GM18519 (cell line): ENCODE data around the gene TBL3.
A peak's percentile ranks its signal among the peaks of the same experiment; 100 is the strongest.

Source experiments
- ATAC-seq: cut with Tn5 transposase; IDR thresholded peaks from one replicate; pipeline ENCODE4 v1.9.1; 2021; ENCODE audit warnings: mild to moderate bottlenecking, moderate library complexity; ENCODE audit not compliant: unreplicated experiment, low FRiP score

Gene TBL3

GRCh38 chr16:1980770-1981087 is 8.9 kb downstream of the TBL3 start:
- no peak for ATAC-seq

DNA sequence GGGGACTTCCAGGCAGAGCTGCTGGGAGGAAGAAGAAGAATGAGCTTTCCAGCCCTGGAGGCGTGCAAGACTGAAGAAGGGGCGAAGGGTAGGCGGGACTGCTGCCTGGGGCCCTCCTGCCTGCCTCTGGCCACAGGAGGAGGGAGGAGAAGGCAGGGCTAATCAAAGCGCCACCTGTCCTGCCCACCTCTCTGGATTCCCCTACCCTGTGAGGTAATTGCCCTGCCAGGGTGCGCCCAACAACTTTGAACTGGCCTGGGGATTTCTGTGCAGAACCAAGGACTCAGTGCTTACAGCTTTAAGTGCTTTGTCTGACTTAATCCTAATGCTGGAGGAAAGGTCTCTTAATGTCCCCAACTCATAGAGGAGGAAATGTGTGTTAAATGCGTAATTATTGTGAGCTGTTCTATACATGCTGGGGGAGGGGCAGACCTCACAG is 9.6 kb downstream of the TBL3 start, which contains the start of gene NOXO1:
Gene NOXO1 (minus strand): TSS at position 72 of the 439 bp plus-strand sequence. CDS start 290 bp downstream, outside the sequence.
- ATAC-seq = no peak

DNA sequence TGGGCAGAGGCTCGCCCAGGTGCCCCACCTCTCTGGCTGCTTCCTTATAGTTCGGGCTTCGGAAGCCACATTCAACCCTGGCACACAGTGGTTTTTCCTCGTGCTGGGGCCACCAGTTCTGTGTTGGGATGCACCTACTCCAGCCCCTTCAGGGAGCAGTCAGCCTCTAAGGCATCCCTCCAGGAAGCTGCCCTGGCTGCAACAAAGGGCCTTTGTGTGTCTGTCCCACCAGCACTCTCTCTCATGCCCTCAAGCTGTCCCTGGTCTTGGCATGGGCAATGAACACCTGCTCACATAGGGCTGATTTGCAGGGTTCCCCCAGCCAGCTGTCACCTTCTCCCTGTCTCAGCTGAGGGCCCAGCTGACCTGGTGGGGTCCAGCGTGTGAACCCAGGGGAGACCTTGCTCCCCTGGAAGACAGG is 10.2 kb downstream of the TBL3 start:
- ATAC-seq = no peak

GRCh38 chr16:1982991-1983543 is 11.2 kb downstream of the TBL3 start:
- no peak for ATAC-seq

GRCh38 chr16:1983544-1984346 is 11.9 kb downstream of the TBL3 start, which contains the start of gene GFER:
Gene GFER (plus strand): TSS chr16:1984193. CDS start chr16:1984219, 26 bp downstream.
- peak; percentile 50 for ATAC-seq

DNA sequence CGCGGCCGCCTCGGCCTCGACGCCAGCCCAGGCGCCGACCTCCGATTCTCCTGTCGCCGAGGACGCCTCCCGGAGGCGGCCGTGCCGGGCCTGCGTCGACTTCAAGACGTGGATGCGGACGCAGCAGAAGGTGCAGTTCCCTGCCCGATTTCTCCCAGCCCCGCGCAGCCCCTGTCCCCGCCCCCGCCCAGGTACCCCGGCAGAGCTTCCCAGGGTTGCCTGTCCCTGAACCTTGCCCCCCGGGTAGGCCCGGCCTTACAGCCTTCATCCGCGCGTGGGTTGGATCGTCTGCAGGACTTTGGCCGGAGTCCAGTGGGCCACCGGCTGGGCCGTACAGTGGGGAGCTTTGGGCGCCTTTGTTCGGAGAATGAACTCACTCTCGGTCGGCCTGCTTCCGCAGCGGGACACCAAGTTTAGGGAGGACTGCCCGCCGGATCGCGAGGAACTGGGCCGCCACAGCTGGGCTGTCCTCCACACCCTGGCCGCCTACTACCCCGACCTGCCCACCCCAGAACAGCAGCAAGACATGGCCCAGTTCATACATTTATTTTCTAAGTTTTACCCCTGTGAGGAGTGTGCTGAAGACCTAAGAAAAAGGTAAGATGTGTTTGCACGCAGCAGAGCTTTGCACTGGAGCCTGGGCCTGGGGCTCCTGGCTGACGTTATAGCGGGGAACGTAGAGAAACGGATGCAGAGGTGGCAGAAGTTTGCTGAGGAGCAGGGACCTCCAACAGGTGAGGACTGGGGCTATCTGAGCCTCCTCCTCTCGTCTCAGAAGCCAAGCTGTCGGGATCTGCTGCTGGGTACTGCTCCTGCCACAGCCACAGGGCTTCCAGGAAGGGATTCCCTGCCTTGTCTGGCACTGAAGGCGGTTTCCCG is 12.7 kb downstream of the TBL3 start:
- no peak for ATAC-seq

DNA sequence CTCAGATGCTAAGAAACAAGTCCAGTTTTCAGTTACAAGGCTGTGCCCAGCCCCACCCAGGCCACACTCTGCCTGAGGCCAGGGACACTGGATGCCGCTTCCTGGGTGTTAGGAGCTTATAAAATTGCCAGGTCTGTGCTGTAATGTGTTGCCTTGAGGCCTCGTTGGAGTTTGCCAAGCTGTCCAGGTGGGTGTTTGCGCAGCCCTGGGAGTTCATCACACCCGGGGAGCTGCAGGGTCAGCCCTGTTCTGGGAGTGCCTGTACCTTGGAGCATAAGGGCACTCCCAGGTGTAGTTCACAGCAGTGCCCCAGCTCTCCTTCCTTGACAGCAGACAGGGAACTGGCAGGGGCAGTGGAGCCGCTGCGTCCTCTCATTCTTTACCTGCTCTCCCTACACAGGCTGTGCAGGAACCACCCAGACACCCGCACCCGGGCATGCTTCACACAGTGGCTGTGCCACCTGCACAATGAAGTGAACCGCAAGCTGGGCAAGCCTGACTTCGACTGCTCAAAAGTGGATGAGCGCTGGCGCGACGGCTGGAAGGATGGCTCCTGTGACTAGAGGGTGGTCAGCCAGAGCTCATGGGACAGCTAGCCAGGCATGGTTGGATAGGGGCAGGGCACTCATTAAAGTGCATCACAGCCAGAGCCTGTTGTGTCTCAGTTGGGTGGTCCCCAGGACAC is 13.8 kb downstream of the TBL3 start:
- no peak for ATAC-seq

DNA sequence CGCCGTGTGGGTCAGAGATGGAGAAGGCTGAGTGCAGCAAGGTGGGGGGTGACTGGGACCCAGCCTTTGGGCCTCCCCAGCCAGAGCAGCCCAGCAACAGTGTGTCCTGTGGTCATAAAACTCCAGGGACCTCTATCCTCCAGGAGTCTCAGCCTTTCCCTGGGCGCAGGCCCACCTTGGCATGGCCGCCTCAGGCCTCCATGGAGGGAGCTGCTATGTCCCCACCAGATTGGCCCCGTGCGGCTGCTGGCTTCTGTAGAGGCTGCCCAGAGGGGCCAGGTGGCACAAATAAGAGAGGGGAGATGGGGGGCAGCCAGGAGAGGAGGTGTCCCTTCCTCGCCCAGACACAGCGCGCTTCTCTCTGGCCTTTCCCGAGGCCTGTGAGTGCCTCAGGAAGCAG is 15.3 kb downstream of the TBL3 start:
- ATAC-seq = no peak

GRCh38 chr16:1989209-1990100 is 17.6 kb downstream of the TBL3 start, which contains the start of gene SYNGR3:
Gene SYNGR3 (plus strand): TSS chr16:1989970. CDS start chr16:1990103, 133 bp downstream.
- ATAC-seq = no peak

DNA sequence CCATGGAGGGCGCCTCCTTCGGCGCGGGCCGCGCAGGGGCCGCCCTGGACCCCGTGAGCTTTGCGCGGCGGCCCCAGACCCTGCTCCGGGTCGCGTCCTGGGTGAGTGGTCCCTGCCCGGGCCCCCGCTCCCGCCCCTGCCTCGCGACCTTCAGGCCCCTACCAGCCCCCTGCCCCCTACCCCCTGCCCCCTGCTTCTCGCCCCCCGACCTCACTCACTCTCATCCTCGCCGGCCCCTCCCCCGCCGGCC is 18.2 kb downstream of the TBL3 start:
- no peak for ATAC-seq

DNA sequence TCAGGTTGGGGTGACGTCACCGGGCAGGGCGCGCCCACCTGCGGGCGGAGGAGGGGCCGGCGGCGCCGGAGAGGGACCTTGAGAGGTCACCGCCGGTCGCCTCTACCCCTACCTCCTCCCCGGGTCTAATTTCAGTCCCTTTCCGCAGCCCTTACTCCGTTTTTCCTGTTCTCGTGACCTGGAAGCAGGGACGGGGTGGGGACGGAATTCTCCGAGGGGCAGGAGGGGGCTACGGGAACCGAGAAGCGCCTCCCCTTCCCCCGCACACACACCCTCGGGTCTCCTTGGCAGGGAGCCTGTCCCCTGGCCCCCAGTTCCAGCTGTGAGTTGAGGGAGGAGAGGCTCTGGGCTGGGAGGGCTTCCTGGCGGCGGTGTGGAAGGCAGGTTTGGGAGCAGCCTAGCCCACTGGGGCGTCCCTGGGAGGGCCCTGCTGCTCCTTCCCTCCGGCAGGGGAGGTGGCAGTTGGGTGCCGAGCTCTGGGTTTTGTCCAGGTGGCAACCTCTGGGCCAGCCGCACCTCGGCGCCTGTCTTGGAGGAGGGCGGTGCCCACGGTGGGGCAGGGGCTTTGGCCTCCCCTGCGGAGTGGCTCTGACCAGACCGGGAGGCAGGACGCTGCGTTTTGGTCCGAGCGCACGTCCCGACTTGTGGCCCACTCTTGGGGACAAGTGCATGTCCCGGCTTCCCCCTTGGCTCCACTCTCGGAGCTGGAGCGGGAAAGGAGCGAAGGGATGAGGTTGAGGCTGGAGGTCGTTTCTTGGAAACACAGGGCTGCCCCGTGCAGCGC is 18.7 kb downstream of the TBL3 start:
- ATAC-seq = no peak

DNA sequence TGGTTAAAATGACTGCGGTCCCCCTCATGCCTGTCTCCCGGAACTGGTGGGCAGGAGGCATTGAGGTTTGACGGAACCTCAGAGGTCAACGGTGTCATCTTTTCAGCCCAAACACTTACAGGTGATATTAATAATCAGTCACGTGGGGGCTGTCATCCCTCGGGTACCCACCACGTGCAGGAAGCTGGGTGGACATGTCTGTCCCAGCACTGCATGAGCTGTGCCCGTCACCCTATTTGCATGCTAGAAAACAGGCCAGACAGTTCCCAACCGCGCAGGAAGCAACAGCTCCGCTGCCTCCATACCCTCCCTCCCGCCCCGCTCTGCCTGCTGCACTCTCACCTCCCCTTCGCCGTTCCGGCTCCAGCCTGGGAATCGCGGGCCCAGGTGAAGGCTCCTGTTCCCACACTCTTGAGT is 19.3 kb downstream of the TBL3 start:
- ATAC-seq = no peak

GRCh38 chr16:1991588-1991947 is 19.7 kb downstream of the TBL3 start:
- no peak for ATAC-seq

- peak; percentile 40 for ATAC-seq
These were observed 20.3 kb downstream of the TBL3 start for GRCh38 chr16:1991948-1992703.

- ATAC-seq = no peak
These were observed 21.0 kb downstream of the TBL3 start for GRCh38 chr16:1992704-1993317.

DNA sequence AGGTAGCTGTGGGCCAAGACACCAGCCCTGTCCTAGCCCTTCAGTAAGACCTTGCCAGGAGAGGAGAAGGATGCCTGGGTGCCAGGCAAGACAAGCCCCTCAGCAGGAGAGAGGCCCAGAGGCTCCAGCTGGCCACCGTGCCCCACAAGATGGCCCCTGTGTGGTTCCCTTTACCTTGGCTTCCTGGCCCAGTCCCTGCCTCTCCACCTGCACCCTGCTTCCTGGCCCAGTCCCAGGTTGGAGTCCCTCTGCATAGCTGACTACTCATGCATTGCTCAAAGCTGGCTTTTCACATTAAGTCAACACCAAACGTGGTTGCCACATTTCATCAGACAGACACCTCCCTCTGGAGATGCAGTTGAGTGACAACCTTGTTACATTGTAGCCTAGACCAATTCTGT is 21.9 kb downstream of the TBL3 start:
- ATAC-seq = no peak

DNA sequence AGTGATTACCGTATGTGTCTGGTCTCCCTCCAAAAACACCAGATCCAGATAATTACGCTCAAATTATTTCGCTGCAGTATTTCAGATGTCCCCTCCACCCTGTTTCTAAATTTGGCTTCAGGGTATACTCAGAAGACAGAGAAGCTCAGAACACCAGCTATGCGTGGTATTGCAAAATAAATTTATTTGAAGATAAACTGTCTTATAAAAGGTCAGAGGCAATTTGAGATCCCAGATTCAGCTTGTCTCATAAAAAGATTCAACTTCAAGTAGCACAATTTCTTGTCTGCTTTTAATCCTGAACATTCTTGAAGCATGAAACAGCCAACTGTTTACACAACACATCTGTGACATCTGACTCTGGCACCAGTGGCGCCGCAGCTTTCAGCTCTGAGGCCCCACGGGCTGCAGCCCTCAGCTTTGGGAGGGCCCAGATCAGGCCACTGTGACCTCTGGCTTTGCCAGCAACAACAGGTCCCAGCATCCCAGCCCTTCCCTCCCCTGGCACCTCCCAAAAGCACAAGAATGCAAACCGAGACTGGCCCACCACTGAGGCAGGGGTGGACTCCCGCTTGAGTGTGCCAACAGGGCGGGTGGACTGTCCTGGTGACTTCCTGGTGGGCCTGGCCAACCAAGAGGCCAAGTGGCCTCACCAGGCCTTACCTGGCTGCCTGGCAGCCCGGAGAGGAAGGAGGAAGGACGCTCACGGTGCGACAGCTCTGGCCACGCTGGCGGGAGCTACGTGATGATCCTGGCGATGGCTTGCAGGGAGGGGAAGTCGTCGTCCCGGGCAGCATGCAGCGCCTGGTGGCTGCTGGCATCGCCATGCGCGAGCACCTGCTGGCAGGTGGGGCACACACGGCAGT is 25.9 kb downstream of the TBL3 start:
- ATAC-seq = no peak
